ENCODE measurements around the gene BAHD1. TPM values are rescaled to one million over a fixed set of nuclear protein-coding genes. Genes with fewer than 3 reads are reported as not detected.

Gene BAHD1
- total RNA-seq, 1 donor: 11.2 TPM

DNA sequence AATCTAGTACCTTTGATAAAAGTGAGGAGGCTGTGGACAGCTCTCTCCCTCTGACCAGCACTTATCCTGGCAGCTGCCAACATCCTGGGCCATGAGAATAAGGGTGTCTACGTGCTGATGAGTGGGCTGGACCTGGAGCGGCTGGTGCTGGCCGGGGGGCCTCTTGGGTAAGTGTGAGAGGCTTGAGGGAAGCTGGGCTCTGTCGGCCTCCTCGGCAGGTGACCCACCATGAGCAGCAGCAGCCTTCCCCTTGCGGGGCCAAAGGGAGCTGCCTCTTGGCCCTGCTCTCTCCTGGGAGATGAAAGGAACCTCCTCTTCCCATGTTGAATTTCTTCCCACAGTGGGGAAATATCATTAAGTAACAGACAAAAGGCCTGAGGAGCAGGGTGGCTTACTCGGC lies 25.9 kb upstream of the BAHD1 start:
- TF ChIP-seq, protein P1, sequence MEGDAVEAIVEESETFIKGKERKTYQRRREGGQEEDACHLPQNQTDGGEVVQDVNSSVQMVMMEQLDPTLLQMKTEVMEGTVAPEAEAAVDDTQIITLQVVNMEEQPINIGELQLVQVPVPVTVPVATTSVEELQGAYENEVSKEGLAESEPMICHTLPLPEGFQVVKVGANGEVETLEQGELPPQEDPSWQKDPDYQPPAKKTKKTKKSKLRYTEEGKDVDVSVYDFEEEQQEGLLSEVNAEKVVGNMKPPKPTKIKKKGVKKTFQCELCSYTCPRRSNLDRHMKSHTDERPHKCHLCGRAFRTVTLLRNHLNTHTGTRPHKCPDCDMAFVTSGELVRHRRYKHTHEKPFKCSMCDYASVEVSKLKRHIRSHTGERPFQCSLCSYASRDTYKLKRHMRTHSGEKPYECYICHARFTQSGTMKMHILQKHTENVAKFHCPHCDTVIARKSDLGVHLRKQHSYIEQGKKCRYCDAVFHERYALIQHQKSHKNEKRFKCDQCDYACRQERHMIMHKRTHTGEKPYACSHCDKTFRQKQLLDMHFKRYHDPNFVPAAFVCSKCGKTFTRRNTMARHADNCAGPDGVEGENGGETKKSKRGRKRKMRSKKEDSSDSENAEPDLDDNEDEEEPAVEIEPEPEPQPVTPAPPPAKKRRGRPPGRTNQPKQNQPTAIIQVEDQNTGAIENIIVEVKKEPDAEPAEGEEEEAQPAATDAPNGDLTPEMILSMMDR (IDR thresholded peaks at IDR 0.05; ENCODE audit: insufficient read depth, low read depth, low read length): no peak
- no peak for DNase-seq (ENCODE audit: low read depth)
- H3K4me3 ChIP-seq (ENCODE audit: low read depth, low read length): no peak overlapping the region

DNA sequence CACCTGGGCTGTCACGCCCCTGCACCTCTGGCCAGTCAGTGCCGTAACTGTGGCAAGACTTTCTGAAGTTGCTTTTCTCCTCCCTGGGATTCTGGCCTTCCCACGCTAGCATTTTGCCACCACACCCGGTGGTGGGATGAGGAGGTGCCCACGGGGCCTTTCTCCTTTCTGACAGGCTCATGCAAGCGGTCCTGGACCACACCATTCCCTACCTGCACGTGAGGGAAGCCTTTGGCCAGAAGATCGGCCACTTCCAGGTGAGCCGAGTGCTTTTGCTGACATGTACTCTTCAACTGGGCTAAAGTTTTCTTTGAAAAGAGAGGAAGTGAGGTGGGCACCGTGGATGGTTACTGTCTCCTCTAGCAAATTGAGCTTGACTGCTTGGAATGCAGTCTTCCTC lies 25.5 kb upstream of the BAHD1 start:
- TF ChIP-seq, protein P1 (IDR thresholded peaks at IDR 0.05; ENCODE audit: insufficient read depth, low read depth, low read length): no peak
- no peak for DNase-seq (ENCODE audit: low read depth)
- no peak overlapping the region for H3K4me3 ChIP-seq (ENCODE audit: low read depth, low read length)

DNA sequence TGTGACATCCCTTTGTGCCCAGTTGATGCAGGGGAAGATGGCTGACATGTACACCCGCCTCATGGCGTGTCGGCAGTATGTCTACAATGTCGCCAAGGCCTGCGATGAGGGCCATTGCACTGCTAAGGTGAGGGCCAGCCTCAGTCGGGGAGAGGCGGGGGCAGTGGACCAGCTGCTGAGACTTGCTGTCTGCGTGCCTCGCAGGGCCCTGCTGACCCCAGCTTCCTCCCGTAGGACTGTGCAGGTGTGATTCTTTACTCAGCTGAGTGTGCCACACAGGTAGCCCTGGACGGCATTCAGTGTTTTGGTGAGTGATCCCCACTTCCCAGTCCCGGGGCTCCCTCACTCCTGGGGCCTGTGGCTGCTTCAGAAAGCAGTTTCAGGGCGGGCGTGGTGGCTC lies 24.7 kb upstream of the BAHD1 start:
- no peak for DNase-seq (ENCODE audit: low read depth)
- H3K4me3 ChIP-seq (ENCODE audit: low read depth, low read length): no peak overlapping the region
- TF ChIP-seq, protein P1 (IDR thresholded peaks at IDR 0.05; ENCODE audit: insufficient read depth, low read depth, low read length): no peak

DNA sequence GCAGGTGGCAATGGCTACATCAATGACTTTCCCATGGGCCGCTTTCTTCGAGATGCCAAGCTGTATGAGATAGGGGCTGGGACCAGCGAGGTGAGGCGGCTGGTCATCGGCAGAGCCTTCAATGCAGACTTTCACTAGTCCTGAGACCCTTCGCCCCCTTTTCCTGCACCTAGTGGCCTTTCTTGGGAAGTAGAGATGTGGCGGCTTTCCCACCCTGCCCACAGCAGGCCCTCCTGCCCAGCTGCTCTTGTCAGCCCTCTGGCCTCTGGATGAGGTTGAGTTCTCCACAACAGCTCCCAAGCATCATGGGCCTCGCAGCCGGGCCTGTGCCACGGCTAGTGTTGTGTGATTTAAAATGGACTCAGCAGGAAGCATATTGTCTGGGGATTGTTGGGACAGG lies 22.6 kb upstream of the BAHD1 start:
- TF ChIP-seq, protein P1 (IDR thresholded peaks at IDR 0.05; ENCODE audit: insufficient read depth, low read depth, low read length): no peak
- H3K4me3 ChIP-seq (ENCODE audit: low read depth, low read length): no peak overlapping the region
- DNase-seq (ENCODE audit: low read depth): no peak

DNA sequence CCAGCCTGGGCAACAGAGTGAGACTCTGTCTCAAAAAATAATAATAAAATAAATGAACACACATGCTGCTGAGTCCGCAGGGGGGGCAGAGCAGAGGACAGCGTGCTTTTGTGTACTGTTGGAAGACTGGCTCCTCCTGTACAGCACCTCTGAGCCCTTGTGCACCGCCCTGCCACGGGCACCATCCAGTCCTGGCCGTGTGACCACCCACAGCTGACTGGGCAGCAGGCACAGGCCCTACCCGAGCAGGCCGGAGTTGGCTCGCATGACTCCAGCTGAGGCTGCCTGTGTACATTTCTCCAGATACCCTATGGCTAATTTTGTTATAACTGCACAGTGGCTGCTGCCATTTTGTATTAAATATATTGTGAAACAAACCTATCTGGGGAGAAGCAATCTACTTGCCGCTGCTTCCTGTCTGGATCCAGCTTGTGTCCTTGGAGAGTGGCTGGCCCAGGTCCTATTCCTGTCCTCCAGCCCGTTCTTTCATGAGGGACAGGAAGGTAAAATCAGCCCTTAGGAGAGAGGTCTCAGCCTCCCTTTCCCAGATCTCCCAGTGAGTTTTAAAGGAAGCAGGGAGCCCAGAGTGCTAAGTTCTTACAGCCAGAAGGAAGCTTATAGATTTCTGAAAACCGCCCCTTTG lies 20.6 kb upstream of the BAHD1 start:
- DNase-seq (ENCODE audit: low read depth): no peak
- TF ChIP-seq, protein P1 (IDR thresholded peaks at IDR 0.05; ENCODE audit: insufficient read depth, low read depth, low read length): no peak
- no peak overlapping the region for H3K4me3 ChIP-seq (ENCODE audit: low read depth, low read length)

DNA sequence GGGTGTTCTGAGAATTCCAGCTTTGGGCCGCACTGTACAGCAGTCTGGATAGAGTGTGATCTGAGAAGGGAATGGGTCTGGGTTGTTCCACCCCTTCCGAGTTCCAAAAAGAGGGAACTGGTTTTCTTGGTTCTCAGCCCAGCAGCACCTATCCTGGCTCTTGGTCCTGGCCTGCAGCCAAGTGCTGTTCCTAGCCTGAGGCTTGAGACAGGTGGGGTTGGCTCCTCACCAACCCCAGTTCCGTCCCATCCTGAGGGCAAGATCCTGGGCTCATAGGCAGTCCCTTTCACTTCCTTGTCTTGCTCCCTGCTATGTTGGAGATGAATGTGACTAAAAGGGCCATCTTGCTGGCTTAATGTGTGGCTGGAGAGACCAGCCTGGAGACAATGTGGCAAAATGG lies 20.0 kb upstream of the BAHD1 start:
- no peak for DNase-seq (ENCODE audit: low read depth)
- H3K4me3 ChIP-seq (ENCODE audit: low read depth, low read length): no peak overlapping the region
- TF ChIP-seq, protein P1 (IDR thresholded peaks at IDR 0.05; ENCODE audit: insufficient read depth, low read depth, low read length): no peak
